ENCODE measurements around the gene DUSP9.

DUSP9 gene

DNA sequence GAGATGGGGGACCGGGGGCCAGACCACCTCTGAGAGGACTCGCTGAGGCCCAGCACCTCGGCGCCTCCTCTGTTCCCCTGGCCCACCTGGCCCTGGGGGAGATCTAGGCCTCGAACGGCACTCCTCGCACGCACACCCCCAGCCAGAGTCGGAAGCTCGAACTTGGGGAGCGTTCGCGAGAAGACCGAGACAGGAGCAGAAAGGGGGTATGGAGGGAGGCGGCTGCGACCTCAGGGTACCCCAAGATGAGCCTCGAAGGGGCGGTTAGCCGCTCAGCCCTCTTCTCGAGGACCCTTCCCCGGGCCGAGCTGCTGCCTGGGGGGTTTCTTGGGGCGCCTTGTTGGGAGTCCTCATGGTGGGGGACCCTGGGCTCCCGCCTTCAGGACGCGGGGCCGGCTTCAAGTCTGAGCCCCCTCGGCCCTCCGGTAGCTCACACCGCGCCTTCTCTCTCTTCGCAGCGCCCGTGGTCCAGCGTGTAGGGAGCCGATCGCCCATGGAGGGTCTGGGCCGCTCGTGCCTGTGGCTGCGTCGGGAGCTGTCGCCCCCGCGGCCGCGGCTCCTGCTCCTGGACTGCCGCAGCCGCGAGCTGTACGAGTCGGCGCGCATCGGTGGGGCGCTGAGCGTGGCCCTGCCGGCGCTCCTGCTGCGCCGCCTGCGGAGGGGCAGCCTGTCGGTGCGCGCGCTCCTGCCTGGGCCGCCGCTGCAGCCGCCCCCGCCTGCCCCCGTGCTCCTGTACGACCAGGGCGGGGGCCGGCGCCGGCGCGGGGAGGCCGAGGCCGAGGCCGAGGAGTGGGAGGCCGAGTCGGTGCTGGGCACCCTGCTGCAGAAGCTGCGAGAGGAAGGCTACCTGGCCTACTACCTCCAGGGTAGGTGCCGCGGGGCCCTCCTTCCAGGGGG, 706 bp downstream of the DUSP9 start:
- DNase-seq (ENCODE audit: extremely low read depth in 1 of 2, low read depth in 1 of 2), result no peak

DNA sequence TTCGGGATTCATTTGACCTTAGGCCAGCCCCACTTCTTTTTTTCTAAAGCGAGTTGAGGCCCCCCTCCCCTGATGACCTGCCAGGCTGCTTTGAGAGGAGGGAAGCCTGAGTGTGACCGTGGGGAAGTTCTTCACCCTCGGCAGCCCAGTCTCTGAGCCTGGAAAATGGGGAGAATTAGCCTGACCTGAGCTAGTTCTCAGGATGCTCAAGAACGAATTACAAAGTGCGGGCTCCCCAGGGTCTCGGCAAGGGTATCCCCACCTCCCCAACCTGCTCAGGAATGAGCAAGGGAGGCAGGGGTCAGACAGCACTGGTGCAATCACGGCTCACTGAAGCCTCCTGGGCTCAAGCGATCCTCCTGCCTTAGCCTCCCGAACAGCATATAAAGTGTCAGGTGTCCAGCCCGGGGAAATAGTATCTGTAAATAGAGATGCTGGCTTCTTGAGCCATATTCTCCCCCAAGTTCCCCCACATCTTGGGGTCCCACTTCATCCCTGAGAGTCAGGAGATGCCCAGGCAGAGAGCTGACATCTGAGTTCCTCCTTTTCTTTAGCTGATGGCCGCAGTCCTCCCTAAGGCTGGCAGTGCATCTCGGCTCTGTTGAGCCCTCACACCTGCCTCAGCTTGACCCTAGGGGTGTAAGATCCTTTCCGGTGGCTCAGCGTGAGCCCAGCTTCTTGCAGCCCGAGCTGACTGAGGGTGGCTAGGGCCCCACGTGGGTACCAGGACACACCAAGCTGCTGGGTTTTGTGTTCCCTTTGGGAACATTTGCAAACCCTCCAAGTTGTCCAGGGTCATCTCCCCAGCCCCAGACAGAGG, 1.6 kb downstream of the DUSP9 start:
- no peak for DNase-seq (ENCODE audit: extremely low read depth in 1 of 2, low read depth in 1 of 2)

DNA sequence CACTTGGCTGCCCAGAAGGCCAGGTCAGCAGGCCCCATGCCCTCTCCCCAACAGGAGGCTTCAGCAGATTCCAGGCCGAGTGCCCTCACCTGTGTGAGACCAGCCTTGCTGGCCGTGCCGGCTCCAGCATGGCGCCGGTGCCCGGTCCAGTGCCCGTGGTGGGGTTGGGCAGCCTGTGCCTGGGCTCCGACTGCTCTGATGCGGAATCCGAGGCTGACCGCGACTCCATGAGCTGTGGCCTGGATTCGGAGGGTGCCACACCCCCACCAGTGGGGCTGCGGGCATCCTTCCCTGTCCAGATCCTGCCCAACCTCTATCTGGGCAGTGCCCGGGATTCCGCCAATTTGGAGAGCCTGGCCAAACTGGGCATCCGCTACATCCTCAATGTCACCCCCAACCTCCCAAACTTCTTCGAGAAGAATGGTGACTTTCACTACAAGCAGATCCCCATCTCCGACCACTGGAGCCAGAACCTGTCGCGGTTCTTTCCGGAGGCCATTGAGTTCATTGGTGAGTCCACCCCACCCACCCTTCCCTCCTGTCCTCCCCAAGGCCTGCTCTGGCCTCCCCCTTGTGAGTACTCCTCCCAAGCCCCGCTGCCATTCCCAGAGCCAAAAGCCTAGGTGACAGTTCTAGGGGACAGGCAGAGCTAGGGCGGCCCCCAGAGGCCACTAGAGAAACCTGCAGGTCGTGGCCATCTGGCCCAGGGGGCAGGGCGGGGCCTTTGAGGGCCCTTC, 2.3 kb downstream of the DUSP9 start:
- no peak for DNase-seq (ENCODE audit: extremely low read depth in 1 of 2, low read depth in 1 of 2)

DNA sequence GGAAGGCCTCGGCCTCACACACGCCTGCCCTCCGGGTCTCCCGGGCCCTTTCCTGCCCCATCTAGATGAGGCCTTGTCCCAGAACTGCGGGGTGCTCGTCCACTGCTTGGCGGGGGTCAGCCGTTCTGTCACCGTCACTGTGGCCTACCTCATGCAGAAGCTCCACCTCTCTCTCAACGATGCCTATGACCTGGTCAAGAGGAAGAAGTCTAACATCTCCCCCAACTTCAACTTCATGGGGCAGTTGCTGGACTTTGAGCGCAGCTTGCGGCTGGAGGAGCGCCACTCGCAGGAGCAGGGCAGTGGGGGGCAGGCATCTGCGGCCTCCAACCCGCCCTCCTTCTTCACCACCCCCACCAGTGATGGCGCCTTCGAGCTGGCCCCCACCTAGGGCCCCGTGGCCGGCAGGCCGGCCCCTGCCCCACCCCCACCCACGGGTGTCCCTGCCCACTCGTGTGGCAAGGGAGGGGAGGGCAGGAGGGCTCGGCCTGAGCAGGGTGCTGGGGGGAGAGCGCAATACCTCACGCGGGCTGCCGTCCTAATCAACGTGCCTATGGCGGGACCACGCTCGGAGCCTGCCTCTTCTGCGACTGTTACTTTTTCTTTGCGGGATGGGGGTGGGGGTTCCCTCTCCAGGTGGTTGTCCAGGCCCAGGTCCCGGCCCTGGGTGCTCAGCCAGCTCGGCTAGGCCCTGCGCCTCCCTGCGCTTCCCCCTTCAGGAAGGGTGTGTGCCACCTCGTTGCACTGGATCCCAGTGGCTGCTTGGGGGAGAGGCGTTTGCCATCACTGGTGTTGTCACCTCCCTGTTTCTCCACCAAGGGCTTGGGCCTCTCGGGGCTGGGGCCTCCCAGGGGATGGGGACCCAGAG, 3.1 kb downstream of the DUSP9 start:
- DNase-seq (ENCODE audit: extremely low read depth in 1 of 2, low read depth in 1 of 2), result no peak

DNA sequence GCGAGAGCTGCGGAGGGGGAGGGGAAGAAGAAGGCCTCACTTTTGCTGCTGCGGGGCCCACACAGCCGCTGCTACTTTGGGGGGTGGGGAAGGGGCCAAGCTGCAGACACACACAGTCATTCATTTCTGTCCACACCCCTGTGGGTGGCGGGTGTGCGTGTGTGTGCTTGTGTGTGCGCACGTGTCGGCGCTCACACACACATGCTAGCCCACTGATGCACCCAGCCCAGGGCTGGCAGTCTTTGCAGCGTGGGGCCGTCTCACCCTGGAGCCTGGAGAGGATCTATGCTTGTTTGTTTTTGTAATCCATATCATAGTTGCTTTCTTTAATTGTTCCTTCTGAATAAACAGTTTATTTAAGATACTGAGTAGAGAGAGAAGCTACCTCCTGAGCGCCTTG, 4.0 kb downstream of the DUSP9 start:
- no peak for DNase-seq (ENCODE audit: extremely low read depth in 1 of 2, low read depth in 1 of 2)

DNA sequence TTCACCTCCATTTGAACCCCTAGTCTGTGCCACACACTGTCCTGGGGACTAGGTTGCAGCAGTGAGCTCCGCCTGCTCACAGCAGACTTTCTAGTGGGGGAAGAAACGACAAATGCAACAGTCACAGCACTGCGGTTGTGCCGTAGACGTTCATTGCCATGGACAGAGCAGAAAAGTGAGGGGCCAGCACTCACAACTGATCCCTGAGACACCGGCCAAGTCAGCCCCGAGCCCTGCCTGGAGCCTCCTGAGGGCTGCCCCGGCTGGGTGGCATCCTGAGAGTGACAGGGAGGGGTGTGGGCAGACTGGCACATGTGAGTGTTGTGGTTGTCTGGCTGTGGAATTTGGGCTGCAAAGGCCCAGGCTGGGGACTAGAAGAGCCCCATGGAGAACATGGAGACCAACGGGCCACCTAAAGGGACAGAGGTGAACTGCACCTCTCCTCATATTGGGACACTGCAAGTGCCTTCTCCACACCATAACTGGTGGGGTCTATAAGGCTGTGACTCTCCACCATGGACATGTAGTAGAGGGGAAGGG, 4.6 kb downstream of the DUSP9 start:
- DNase-seq (ENCODE audit: extremely low read depth in 1 of 2, low read depth in 1 of 2), result no peak

DNA sequence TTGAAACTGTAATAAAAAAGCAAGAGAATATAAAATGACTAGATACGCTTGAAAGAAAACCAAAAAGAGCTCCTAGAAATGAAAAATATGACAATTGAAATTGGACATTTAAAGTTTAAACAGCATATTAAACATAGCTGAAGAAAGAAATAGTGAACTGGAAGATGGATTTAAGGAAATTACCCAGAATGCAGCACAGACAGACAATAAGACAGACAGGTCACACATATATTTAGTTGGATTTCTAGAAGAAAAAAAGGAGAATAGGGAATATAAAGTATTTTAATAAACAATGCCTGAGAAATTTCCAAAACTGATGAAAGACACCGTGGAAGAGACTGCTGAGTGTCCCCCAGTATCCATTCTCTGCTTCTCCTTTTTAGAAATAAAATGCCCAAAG, 6.6 kb downstream of the DUSP9 start:
- no peak for DNase-seq (ENCODE audit: extremely low read depth in 1 of 2, low read depth in 1 of 2)

DNA sequence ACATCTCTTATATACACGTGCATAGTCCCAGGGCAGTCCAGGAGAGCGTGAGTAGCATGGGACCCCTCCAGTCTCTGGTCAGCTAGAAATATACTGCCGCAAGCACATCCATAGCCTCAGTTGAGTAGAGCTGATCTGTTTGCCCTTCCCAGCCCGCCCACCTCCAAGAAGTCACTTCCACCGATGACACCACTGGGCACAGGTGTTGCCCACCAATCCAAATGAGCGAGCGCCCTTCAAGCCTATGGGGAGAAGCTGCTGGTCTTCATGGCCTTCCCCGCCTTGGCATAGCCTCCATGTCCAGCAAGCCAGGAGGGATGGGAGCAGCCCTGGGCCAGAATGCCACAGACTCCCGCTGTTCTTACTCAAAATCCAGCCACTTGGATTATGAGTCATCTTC, 10.2 kb downstream of the DUSP9 start:
- DNase-seq (ENCODE audit: extremely low read depth in 1 of 2, low read depth in 1 of 2), result no peak

DNA sequence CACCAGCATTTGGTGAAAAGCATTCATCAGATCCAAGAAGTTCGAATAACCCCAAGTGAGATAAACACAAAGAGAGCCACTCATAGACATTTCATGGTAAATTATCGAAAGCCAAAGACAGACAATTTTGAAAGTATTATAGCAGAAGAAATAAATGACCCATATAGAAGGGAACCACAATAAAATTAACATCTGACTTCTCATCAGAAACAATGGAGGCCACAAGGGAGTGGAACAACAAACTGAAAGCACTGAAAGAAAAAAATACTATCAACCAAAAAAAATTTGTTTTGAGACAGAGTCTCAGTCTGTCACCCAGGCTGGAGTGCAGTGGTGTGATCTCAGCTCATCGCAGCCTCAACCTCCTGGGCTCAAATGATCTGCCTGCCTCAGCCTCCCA, 12.3 kb downstream of the DUSP9 start:
- no peak for DNase-seq (ENCODE audit: extremely low read depth in 1 of 2, low read depth in 1 of 2)

DNA sequence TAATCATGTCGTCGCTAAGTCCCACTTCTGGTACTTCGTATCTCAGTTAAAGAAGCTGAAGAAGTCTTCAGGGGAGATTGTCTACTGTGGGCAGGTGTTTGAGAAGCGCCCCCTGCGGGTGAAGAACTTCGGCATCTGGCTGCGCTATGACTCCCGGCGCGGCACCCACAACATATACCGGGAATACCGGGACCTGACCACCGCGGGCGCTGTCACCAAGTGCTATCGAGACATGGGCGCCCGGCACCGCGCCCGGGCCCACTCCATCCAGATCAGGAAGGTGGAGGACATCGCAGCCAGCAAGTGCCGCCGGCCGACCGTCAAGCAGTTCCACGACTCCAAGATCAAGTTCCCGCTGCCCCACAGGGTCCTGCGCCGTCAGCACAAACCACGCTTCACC, 15.3 kb downstream of the DUSP9 start:
- DNase-seq (ENCODE audit: extremely low read depth in 1 of 2, low read depth in 1 of 2), result no peak

DNA sequence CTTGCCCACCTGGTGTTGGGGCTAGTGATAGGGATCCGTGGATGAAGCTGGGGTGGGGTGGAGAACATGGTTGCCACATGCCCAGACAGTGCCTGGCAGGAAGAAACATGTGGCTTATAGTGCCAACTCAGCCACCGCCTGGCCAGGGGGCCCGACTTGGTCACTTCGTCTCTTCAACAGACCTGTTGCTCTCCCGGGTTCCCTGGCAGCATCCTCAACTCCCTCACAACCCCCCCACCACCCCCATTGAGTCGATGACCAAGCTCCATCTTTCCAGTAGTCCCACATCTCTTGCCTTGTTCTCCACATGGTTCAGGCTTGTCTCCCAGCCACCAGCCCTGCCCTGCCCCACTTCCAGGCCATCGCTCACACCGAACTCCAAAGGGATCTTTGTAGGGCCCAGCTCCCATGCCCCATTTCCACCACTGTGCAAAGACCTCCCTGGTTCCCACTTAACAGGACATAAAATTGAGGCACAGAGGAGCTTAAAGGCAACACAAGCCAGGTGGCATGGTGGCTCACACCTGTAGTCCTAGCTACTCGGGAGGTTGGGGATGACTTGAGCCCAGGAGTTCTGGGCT, 18.8 kb downstream of the DUSP9 start:
- DNase-seq (ENCODE audit: extremely low read depth in 1 of 2, low read depth in 1 of 2), result no peak

DNA sequence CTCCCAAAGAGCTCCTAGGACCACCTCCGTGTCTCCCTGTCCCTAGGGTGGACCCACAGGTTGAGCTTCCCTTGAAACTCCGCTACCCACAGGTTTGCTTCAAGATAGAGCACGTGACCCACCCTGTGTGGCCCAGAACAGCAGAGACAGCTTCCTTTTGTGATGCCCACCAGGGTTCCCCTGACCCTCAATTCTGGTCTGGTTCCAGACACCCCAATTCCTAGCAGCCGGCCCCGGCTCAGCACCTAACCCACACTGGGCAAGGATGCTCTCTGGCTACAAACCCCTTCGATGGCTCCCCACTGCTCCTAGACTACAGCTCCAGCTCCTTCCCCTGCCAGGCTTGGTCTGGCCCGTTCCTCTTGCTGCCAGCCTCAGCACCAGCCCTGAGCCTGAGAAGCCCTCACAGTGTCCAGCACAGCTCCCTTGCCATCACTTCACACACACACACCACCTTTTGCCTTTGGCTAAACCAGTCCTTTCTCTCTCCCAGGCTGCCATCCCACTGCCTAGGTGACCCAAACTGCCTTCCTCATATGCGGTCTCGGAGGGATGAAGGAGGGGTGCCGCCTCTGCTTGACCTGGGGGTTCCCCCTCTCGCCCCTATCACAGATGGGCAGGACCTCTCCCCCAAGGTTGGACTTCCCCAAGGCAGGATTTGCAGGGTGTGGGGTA, 20.4 kb downstream of the DUSP9 start:
- DNase-seq (ENCODE audit: extremely low read depth in 1 of 2, low read depth in 1 of 2), result no peak

DNA sequence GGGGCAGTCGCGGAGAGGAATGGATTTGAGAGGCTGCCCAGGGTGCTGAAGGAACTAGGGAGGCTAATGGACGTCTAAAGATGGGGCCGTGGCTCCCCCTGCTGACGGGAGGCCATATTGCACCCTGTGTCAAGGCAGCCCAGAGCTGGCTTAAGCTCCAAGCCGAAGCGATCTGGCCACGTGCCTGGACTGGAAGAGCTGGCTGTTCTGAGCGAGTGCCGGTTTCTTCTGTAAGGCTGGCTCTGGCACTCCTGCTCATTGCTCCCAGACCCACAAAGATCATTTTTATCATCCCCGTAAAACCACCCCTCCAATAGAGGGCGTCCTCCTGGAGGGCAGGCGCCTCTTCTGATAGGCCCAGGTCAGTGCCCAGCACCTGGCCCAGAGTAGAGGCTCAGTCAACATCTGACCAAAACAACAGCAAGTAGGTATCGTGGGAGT, 21.0 kb downstream of the DUSP9 start:
- DNase-seq (ENCODE audit: extremely low read depth in 1 of 2, low read depth in 1 of 2), result peak; percentile 45 to 52

DNA sequence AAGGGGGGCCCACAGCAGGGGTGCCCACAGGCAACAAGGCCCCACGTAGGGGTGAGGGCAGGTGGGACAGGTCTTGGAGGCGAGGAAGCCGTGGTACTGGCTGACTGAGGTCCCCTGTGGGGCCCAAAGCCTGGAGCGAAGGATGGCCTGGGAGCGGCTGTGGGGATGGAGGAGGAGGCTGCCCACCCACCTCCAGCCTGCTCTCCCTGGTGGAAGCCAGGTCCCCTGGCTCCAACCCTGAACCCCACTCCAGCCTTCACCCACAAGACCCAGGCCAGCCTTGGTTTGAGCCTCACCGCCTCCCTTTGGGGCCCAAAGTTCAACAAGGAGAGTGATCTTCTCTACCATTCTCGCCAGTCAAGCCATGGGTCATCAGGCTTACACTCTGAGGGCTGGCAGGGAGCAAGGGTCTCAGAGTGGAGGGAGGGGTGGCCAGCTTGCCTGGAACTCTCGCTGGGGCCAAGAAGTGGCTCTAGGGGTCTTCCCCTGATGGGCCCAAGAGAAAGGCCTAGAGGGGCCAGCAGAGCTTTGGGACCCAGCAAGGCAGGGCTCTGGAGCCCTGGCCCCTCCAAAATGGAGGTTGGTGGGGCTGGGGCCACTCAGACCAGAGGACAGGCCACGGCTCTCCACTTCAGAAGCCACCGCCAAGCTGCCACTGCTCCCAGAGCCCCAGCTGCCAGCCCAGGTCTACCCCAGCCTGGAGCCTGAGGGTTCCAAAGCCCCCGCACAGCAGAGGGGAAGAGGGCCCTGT, 21.6 kb downstream of the DUSP9 start:
- no peak for DNase-seq (ENCODE audit: extremely low read depth in 1 of 2, low read depth in 1 of 2)

DNA sequence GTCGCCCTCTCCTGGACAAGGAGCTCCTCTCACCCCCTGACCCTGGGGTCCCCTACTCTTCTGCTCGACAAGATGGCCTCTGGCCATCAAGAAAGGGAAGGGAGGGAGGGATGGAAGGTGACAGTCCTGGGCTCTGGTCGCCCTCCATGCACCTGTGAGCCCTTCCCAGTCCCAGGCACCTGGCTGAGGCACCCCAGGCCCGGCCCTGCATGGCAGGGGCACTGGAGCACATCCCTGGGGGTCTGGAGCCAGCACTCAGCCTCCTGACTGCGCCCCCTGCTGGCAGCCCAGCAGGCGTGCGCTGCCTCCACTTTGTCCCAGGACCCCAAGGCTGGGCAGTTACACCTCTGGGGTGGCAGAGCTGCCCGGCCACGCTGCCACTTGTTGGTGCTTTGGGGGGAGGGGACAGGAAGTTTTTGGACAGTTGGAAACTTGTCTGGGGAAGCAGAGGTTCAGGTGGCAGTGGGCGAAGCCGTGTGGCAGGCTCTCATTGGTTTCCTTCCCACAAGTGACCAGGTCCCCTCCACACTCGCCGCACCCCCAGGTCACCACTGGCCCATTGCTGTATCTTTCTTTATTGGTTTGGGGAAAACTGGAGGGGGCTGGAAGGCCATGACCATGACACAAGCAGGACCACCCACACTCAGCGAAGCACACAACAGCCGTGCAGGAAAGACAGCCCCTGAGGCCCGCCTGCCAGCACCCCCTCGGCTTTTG, 22.3 kb downstream of the DUSP9 start:
- peak in 1 of 2 donors; percentile 28 for DNase-seq (ENCODE audit: extremely low read depth in 1 of 2, low read depth in 1 of 2)

DNA sequence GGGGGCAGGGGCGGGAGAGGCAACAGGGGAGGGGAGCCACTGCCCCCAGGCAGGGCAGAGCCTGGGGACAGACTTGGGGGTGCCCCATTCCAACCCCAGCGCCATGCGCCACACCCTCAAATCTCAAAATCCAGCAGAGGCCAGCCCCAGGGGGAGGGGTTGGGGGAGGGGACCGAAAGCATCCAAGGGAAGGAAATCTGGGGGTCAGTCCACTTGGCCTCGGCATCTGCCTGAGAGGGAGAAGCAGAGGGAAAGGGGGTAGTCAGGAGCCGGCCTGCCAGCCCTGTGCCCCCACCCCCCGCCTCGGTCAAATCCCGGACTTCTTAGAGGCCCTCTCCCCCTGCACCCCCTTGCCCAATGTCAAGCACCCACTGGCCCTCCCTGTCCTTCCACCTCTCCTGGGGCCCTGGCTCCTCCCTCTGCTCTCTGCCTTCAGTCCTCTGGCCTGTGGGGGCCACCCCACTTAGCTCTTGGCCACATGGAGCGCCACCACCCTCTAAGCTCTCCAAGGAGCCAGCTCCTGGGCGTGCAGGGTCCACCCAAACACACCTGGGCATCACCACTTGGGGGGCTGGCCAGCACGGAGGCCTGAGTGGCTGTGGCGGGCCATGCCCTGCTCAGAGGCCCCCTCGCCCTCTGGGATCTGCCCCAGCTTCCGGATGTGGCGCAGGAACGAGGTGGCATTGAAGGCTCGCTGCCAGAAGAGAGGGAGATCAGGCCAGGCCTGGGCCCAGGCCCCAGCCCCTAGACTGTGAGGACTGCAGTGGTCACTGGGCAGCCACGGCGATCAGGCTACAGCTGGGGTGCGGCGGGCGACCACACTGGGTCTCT, 23.1 kb downstream of the DUSP9 start:
- no peak for DNase-seq (ENCODE audit: extremely low read depth in 1 of 2, low read depth in 1 of 2)
